Peyer's patch (tissue), 4 donors: ENCODE measurements around the gene GPR21.

Source experiments
- CTCF ChIP-seq, 6 experiments: fragments of 450-650 bp in 4 of 6; fragments of 200-600 bp in 2 of 6; sonication (generic) in 1 of 6; IDR thresholded peaks; one replicate each; pipeline ENCODE4 v1.5.1; 2017 to 2019; ENCODE audit warnings: antibody characterized with exemption in 6 of 6, mild to moderate bottlenecking in 3 of 6, moderate library complexity in 1 of 6
- POLR2A ChIP-seq, 2 donors: fragments of 450-650 bp; IDR thresholded peaks; one replicate each; pipeline ENCODE4 v1.5.1; 2017; ENCODE audit warnings: antibody characterized with exemption in 2 of 2, mild to moderate bottlenecking in 2 of 2, moderate library complexity in 2 of 2

GRCh38 chr9:123049589-123050222, 16.2 kb downstream of the GPR21 start:
- TF ChIP-seq CTCF (IDR thresholded peaks at IDR 0.05) (no peak), POLR2A (IDR thresholded peaks at IDR 0.05) (no peak)
